HepG2 (cell line): ENCODE data around the gene MAVS. TPM values are rescaled to one million over a fixed set of nuclear protein-coding genes. Genes with fewer than 3 reads are reported as not detected.
A peak's percentile ranks its signal among the peaks of the same experiment; 100 is the strongest.

Experiments
- ATAD3A ChIP-seq: sonication (generic); formaldehyde crosslinking; IDR thresholded peaks from 2 replicates; pipeline ENCODE4 v1.4.0; 2020; ENCODE audit warnings: missing genetic modification reagents
- DPF2 ChIP-seq: sonication (generic); formaldehyde crosslinking; IDR thresholded peaks from 2 replicates; pipeline ENCODE4 v1.4.0; 2020; ENCODE audit warnings: mild to moderate bottlenecking, low read depth, missing genetic modification reagents, borderline replicate concordance
- EEA1 ChIP-seq: sonication (generic); formaldehyde crosslinking; IDR thresholded peaks from 2 replicates; pipeline ENCODE4 v1.5.1; 2020; ENCODE audit warnings: mild to moderate bottlenecking, missing genetic modification reagents, borderline replicate concordance
- GABPB1 ChIP-seq: IDR thresholded peaks from 2 replicates; pipeline ENCODE4 v1.6.1; 2016; ENCODE audit warnings: mild to moderate bottlenecking, missing genetic modification reagents, moderate library complexity, missing compliant biosample characterization
- GPN1 ChIP-seq: sonication (generic); formaldehyde crosslinking; IDR thresholded peaks from 2 replicates; pipeline ENCODE4 v1.5.1; 2020; ENCODE audit warnings: missing genetic modification reagents, borderline replicate concordance
- HMG20B ChIP-seq: conservative IDR thresholded peaks from 2 replicates; pipeline ENCODE4 v1.6.1; 2016; ENCODE audit warnings: missing genetic modification reagents, missing compliant biosample characterization
- HNRNPL ChIP-seq: fragments of 200-400 bp; formaldehyde crosslinking; IDR thresholded peaks from 2 replicates; pipeline ENCODE4 v1.6.1; 2017; ENCODE audit warnings: mild to moderate bottlenecking, low read depth, low read length
- MED8 ChIP-seq: sonication (generic); formaldehyde crosslinking; IDR thresholded peaks from 2 replicates; pipeline ENCODE4 v1.8.1; 2023; ENCODE audit warnings: mild to moderate bottlenecking, missing genetic modification reagents; ENCODE audit not compliant: insufficient replicate concordance
- MTA3 ChIP-seq: sonication (generic); formaldehyde crosslinking; IDR thresholded peaks from 2 replicates; pipeline ENCODE4 v1.4.0; 2020; ENCODE audit warnings: missing genetic modification reagents
- NR2F2 ChIP-seq: IDR thresholded peaks from 2 replicates; pipeline ENCODE4 v1.6.1; 2012; ENCODE audit warnings: low read depth, inconsistent platforms, borderline replicate concordance
- TARDBP ChIP-seq: sonication (generic); formaldehyde crosslinking; IDR thresholded peaks from 2 replicates; pipeline ENCODE4 v1.8.0; 2022; ENCODE audit warnings: mild to moderate bottlenecking, missing genetic modification reagents
- ZBTB7A ChIP-seq: sonication (generic); formaldehyde crosslinking; IDR thresholded peaks from 2 replicates; pipeline ENCODE4 v1.8.0; 2022; ENCODE audit warnings: mild to moderate bottlenecking, missing genetic modification reagents
- ZFP36L1 ChIP-seq: sonication (generic); formaldehyde crosslinking; IDR thresholded peaks from 2 replicates; pipeline ENCODE4 v1.8.0; 2022; ENCODE audit warnings: mild to moderate bottlenecking, missing genetic modification reagents, moderate library complexity
- ZNF468 ChIP-seq: sonication (generic); formaldehyde crosslinking; IDR thresholded peaks from 2 replicates; pipeline ENCODE4 v1.8.0; 2022; ENCODE audit warnings: mild to moderate bottlenecking, moderate library complexity, missing genetic modification reagents
- ZNF510 ChIP-seq: sonication (generic); formaldehyde crosslinking; IDR thresholded peaks from 2 replicates; pipeline ENCODE4 v1.4.0; 2020; ENCODE audit warnings: low read depth, mild to moderate bottlenecking, missing genetic modification reagents
- ZNF547 ChIP-seq: sonication (generic); formaldehyde crosslinking; IDR thresholded peaks from 2 replicates; pipeline ENCODE4 v1.5.1; 2020; ENCODE audit warnings: mild to moderate bottlenecking, missing genetic modification reagents
- ZNF607 ChIP-seq: sonication (generic); formaldehyde crosslinking; IDR thresholded peaks from 2 replicates; pipeline ENCODE4 v1.5.1; 2020; ENCODE audit warnings: missing genetic modification reagents, mild to moderate bottlenecking, borderline replicate concordance
- ZNF674 ChIP-seq: sonication (generic); formaldehyde crosslinking; IDR thresholded peaks from 2 replicates; pipeline ENCODE4 v1.5.0; 2020; ENCODE audit warnings: low read depth, mild to moderate bottlenecking, missing genetic modification reagents
- ZNF703 ChIP-seq: sonication (generic); formaldehyde crosslinking; IDR thresholded peaks from 2 replicates; pipeline ENCODE4 v1.5.1; 2020; ENCODE audit warnings: missing genetic modification reagents, mild to moderate bottlenecking, moderate library complexity, borderline replicate concordance
- ZNF737 ChIP-seq: sonication (generic); formaldehyde crosslinking; IDR thresholded peaks from 2 replicates; pipeline ENCODE4 v1.5.0; 2020; ENCODE audit warnings: missing genetic modification reagents, mild to moderate bottlenecking, borderline replicate concordance
- ZNF773 ChIP-seq: sonication (generic); formaldehyde crosslinking; IDR thresholded peaks from 2 replicates; pipeline ENCODE4 v1.4.0; 2020; ENCODE audit warnings: missing genetic modification reagents, borderline replicate concordance
- ZNF776 ChIP-seq: sonication (generic); formaldehyde crosslinking; IDR thresholded peaks from 2 replicates; pipeline ENCODE4 v1.4.0; 2020; ENCODE audit warnings: mild to moderate bottlenecking, missing genetic modification reagents
- ZSCAN30 ChIP-seq: sonication (generic); formaldehyde crosslinking; IDR thresholded peaks from 2 replicates; pipeline ENCODE4 v1.5.0; 2020; ENCODE audit warnings: mild to moderate bottlenecking, missing genetic modification reagents
- polyA plus RNA-seq, 8 experiments: library from polyadenylated mRNA; depleted of rRNA in 3 of 8; stranded (reverse) in 7 of 8; unstranded in 1 of 8; fragments of >200 nt; fragmentation: Illumina TruSeq in 4 of 8; extraction: Trizol in 4 of 8; gene quantifications; 2 replicates each; pipeline versions ENCODE4 v1.2.1 to v1.2.3, GENCODE V29; 2011 to 2016; ENCODE audit warnings: low read depth in 4 of 8, missing spikeins in 1 of 8, mixed read lengths in 1 of 8; ENCODE audit not compliant: insufficient read depth in 1 of 8
- total RNA-seq, 5 experiments: library from RNA; depleted of rRNA; stranded (reverse); fragments of >200 nt; fragmentation: Illumina TruSeq; extraction: Trizol; gene quantifications; 2 replicates each; pipeline ENCODE4 v1.2.3, GENCODE V29; 2016; ENCODE audit warnings: low read depth in 1 of 5
- TF ChIP-seq, protein P1 (sequence below): sonication (generic); formaldehyde crosslinking; IDR thresholded peaks from 2 replicates; pipeline ENCODE4 v1.5.0; 2020; ENCODE audit warnings: mild to moderate bottlenecking, missing genetic modification reagents

Gene MAVS
- total and polyA plus RNA-seq, 2 of the 13 experiments (the other 11 are each of a cell fraction or from before 2014, with no cell fraction given), result 27.3 to 36.6 TPM

DNA sequence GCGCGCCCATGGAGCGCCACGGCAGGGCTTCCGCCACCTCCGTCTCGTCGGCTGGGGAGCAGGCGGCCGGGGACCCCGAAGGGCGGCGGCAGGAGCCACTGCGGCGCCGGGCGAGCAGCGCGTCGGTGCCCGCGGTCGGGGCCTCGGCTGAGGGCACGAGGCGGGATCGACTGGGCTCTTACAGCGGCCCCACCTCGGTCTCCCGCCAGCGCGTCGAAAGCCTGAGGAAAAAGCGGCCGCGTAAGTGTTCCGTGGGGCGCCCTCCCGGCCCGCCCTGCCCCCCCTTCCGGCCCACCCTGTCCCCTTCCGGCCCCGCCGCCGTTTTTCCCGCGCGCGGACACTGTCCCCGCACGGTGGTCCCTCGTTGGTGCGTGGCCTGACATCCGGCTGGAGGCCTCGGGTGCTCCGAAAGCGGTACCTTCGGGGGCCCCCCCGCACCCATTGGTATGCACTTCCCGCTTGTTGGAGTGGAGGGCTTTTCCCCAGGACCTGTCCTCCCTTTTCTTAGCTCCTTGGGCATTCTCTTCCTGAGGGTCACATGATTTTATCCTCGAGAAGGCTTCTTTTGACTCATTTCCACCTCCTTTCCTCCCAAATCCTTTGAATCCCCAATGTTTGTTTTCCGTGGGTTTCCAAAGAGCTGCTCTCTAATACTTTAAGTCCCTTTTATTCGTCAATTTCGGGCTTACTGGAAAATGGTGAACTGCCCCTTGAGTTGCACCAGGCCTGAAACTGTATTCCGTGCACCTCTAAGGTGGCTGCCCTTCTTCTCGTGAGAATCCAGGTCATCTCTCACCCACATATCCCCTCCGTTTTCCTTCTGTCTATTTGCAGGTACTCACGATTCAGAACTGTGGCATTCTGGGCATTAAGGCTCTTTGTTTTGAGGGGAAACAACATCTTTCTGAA lies 43.1 kb downstream of the MAVS start (continued):
- peak; percentile 69; the same call in 1 of the 2 replicates for TF ChIP-seq GPN1 (CRISPR knock-in tag)
- peak; percentile 20; the same call in 1 of the 2 replicates for TF ChIP-seq GABPB1 (CRISPR knock-in tag)
- TF ChIP-seq ATAD3A (CRISPR knock-in tag), result no peak
- no peak; the same call in 1 of the 2 replicates for TF ChIP-seq ZNF703 (CRISPR knock-in tag)
- 0 out of 2 replicates have a peak, but pooled peaks have one; percentile 11 for TF ChIP-seq NR2F2
- peak; percentile 23; the same call in 1 of the 2 replicates for TF ChIP-seq ZNF510 (CRISPR knock-in tag)
- TF ChIP-seq HNRNPL, result no peak
- no peak for TF ChIP-seq MED8 (CRISPR knock-in tag)
- peak; percentile 81; the same call in 1 of the 2 replicates for TF ChIP-seq ZNF737 (CRISPR knock-in tag)
- 0 out of 2 replicates have a peak, but pooled peaks have one; percentile 32 for TF ChIP-seq HMG20B (CRISPR knock-in tag)
- peak; percentile 56; the same call in 1 of the 2 replicates for TF ChIP-seq DPF2 (CRISPR knock-in tag)
- TF ChIP-seq ZNF776, result peak; percentile 16; the same call in 1 of the 2 replicates
- TF ChIP-seq MTA3 (CRISPR knock-in tag), result no peak
- TF ChIP-seq ZNF468 (CRISPR knock-in tag), result 0 out of 2 replicates have a peak, but pooled peaks have one; percentile 70
- 0 out of 2 replicates have a peak, but pooled peaks have one; percentile 4 for TF ChIP-seq ZSCAN30 (CRISPR knock-in tag)
- TF ChIP-seq ZNF607, result peak; percentile 76
- peak; percentile 87; the same call in 1 of the 2 replicates for TF ChIP-seq ZNF773 (CRISPR knock-in tag)
- 0 out of 2 replicates have a peak, but pooled peaks have one; percentile 22 for TF ChIP-seq ZBTB7A (CRISPR knock-in tag)
- peak; percentile 0; the same call in 1 of the 2 replicates for TF ChIP-seq TARDBP (CRISPR knock-in tag)
- peak; percentile 7; the same call in 1 of the 2 replicates for TF ChIP-seq EEA1 (CRISPR knock-in tag)
- TF ChIP-seq ZFP36L1, result no peak; the same call in 1 of the 2 replicates
- TF ChIP-seq ZNF674 (CRISPR knock-in tag), result 0 out of 2 replicates have a peak, but pooled peaks have one; percentile 67
- TF ChIP-seq, protein P1, sequence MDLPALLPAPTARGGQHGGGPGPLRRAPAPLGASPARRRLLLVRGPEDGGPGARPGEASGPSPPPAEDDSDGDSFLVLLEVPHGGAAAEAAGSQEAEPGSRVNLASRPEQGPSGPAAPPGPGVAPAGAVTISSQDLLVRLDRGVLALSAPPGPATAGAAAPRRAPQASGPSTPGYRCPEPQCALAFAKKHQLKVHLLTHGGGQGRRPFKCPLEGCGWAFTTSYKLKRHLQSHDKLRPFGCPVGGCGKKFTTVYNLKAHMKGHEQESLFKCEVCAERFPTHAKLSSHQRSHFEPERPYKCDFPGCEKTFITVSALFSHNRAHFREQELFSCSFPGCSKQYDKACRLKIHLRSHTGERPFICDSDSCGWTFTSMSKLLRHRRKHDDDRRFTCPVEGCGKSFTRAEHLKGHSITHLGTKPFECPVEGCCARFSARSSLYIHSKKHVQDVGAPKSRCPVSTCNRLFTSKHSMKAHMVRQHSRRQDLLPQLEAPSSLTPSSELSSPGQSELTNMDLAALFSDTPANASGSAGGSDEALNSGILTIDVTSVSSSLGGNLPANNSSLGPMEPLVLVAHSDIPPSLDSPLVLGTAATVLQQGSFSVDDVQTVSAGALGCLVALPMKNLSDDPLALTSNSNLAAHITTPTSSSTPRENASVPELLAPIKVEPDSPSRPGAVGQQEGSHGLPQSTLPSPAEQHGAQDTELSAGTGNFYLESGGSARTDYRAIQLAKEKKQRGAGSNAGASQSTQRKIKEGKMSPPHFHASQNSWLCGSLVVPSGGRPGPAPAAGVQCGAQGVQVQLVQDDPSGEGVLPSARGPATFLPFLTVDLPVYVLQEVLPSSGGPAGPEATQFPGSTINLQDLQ (CRISPR knock-in tag), result peak; percentile 72; the same call in 1 of the 2 replicates
- peak; percentile 20; the same call in 1 of the 2 replicates for TF ChIP-seq ZNF547 (CRISPR knock-in tag)
